Fibroblast of pulmonary artery (primary cell): ENCODE data around the gene GUCY1A1.

Experiments used
- DNase-seq: peaks from one replicate; pipeline ENCODE4 v3.0.0-alpha.2; 2010; ENCODE audit warnings: low read depth
- H3K4me3 ChIP-seq: replicated peaks from 2 replicates; pipeline ENCODE4 v1.5.1; 2011; ENCODE audit warnings: low read depth, mild to moderate bottlenecking, control low read depth, low read length, moderate library complexity
- CTCF ChIP-seq: IDR thresholded peaks from 2 replicates; pipeline ENCODE4 v1.5.1; 2011; ENCODE audit warnings: mild to moderate bottlenecking, control low read depth, low read length, inconsistent platforms; ENCODE audit errors: missing control alignments

Gene GUCY1A1

GRCh38 chr4:155781249-155781831, 114.7 kb downstream of the GUCY1A1 start:
- H3K4me3 ChIP-seq = no peak overlapping the region
- DNase-seq = no peak
- no peak for TF ChIP-seq CTCF
